Prostate gland (tissue), 2 donors: Measurements from ENCODE around the gene TSPAN2.

ENCODE experiments used
- POLR2A ChIP-seq: fragments of 450-650 bp; IDR thresholded peaks from one replicate; pipeline ENCODE4 v1.6.1; 2016; ENCODE audit warnings: antibody characterized with exemption, mild to moderate bottlenecking
- POLR2AphosphoS5 ChIP-seq: sonication (generic); formaldehyde crosslinking; IDR thresholded peaks from one replicate; pipeline ENCODE4 v1.6.1; 2017; ENCODE audit warnings: antibody characterized with exemption
- TF ChIP-seq, protein P1 (sequence below), 4 experiments: fragments of 200-600 bp in 2 of 4; fragments of 450-650 bp in 2 of 4; sonication (generic) in 2 of 4; IDR thresholded peaks; 1 replicate in 3 of 4; 2 replicates in 1 of 4; pipeline ENCODE4 v1.5.1; 2016 to 2019; ENCODE audit warnings: antibody characterized with exemption in 4 of 4, mild to moderate bottlenecking in 2 of 4, moderate library complexity in 2 of 4

DNA sequence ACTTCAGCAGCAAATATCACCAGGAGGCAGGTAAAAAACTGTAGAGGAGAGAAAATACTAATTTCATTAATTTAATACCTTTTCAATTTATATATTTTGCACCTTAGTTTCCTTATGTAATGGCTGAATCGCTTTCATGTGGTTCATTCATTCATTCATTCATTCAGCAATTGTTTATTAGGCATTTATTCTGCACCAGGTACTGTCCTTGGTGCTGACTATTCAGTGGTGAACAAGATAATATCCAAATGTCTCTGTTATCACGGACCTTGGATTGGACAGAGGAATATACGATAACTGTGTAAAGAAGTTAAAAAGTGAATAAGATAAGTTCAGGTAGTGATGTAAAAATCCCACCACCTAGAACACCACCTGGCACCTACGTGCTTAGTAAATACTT is 28.8 kb downstream of the TSPAN2 start:
- TF ChIP-seq, protein P1, sequence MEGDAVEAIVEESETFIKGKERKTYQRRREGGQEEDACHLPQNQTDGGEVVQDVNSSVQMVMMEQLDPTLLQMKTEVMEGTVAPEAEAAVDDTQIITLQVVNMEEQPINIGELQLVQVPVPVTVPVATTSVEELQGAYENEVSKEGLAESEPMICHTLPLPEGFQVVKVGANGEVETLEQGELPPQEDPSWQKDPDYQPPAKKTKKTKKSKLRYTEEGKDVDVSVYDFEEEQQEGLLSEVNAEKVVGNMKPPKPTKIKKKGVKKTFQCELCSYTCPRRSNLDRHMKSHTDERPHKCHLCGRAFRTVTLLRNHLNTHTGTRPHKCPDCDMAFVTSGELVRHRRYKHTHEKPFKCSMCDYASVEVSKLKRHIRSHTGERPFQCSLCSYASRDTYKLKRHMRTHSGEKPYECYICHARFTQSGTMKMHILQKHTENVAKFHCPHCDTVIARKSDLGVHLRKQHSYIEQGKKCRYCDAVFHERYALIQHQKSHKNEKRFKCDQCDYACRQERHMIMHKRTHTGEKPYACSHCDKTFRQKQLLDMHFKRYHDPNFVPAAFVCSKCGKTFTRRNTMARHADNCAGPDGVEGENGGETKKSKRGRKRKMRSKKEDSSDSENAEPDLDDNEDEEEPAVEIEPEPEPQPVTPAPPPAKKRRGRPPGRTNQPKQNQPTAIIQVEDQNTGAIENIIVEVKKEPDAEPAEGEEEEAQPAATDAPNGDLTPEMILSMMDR (IDR thresholded peaks at IDR 0.05) = no peak
- no peak for TF ChIP-seq POLR2A
- no peak for TF ChIP-seq POLR2AphosphoS5
